ENCODE measurements around the gene ISCU. TPM values are rescaled to one million over a fixed set of nuclear protein-coding genes. Genes with fewer than 3 reads are reported as not detected.
"Not testable (repeated sequence)": the region's sequence is repeated elsewhere in the genome, so short reads cannot be mapped to it uniquely, and the experiment has no call there.

ISCU gene
- total and polyA plus RNA-seq, 9 donors = 77.4 to 106 (median 88.4) TPM

DNA sequence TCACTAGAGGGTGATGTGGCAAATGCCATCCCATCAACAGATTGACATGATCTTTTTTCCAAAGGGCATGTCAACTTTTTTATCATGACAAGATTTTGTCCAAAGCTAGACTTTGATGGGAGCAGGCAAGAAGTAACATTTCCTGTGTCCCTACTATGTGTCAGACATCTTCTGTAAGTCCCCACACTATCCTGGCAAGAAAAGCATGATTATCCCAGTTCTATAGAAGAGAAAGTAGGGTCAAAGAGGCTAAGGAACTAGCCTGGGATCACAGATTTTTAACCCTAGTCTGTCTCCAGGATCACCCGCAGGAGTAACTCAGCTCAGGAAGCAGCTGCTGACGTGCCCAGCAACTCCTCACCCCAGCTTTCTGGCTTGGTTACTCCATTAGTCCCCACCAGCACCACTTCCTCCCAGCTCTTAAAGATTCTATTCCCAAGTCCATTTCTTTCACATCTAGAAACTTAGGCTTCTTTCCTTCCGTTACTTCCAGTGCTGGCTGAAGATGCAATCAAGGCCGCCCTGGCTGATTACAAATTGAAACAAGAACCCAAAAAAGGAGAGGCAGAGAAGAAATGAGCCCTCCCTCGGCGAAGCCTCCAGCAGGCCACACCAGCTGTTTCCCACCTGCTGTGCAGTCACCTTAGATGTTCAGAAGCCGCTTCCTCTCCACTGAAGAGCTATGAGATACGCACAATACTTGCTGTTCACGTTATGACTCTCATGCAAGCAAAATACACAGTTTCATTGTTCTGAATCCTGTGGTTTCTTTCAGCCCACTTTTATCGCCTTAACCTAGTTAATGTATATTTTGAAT is 6.2 kb downstream of the ISCU start:
- Histone ChIP-seq H3K27ac (ENCODE audit: low read length) (peak overlapping the region; percentile 71), H3K9me3 (replicated peaks; ENCODE audit: control insufficient read depth, low read depth, low read length) (no peaks in the 10 kb centered on the region), H3K4me3 (ENCODE audit: low read length) (no peak overlapping the region), H3K27me3 (ENCODE audit: control insufficient read depth, insufficient read depth, low read length) (no peaks in the 10 kb centered on the region), H3K36me3 (ENCODE audit: control insufficient read depth, insufficient read depth, low read length) (peaks cover 55% of the 10 kb centered on the region), H3K4me1 (ENCODE audit: control insufficient read depth, insufficient read depth, low read length) (peaks cover 17% of the 10 kb centered on the region)
- DNase-seq = no peak
- 65% methylated on average over 7 of the region's 10 CpGs for WGBS (ENCODE audit: insufficient coverage)

GRCh38 chr12:108570743-108571608 is 8.6 kb downstream of the ISCU start:
- no peak overlapping the region for H3K4me3 ChIP-seq (ENCODE audit: low read length)
- no peaks in the 10 kb centered on the region for H3K9me3 ChIP-seq (replicated peaks; ENCODE audit: control insufficient read depth, low read depth, low read length)
- no peaks in the 10 kb centered on the region for H3K27me3 ChIP-seq (ENCODE audit: control insufficient read depth, insufficient read depth, low read length)
- no peak overlapping the region for H3K27ac ChIP-seq (ENCODE audit: low read length)
- peaks cover 13% of the 10 kb centered on the region for H3K4me1 ChIP-seq (ENCODE audit: control insufficient read depth, insufficient read depth, low read length)
- peaks cover 37% of the 10 kb centered on the region for H3K36me3 ChIP-seq (ENCODE audit: control insufficient read depth, insufficient read depth, low read length)
- WGBS (ENCODE audit: insufficient coverage) = 83% methylated on average over 1 of the region's 3 CpGs
- peak; percentile 68 for DNase-seq

DNA sequence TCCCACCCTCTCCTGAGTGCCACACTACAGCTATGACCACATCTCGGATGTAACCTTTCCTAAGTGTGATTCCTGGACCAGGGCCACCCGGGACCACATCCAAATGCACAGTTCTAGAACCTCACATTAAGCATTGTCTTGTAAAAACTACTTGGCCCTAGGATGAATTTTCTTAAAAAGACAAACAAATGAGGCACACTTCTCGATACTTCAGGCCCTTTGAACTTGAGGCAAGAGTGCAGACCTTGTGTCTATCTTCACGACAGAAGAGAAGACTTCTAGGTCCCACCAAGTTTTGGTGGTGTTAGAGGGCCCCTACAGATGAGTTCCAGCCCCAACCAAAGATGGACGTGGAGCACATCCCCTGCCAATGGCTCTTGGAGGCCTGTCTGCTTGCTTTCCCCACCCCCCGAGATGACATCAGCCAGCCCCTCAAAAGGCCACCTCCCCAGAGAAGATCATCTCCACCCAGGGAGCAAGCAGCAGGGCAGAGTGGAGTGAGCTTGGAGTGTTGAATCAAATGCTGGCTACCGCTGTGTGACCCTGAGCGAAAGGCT is 9.3 kb downstream of the ISCU start:
- no peak for DNase-seq
- Histone ChIP-seq H3K27ac (ENCODE audit: low read length) (no peak overlapping the region), H3K4me3 (ENCODE audit: low read length) (no peak overlapping the region), H3K36me3 (ENCODE audit: control insufficient read depth, insufficient read depth, low read length) (peaks cover 30% of the 10 kb centered on the region), H3K27me3 (ENCODE audit: control insufficient read depth, insufficient read depth, low read length) (no peaks in the 10 kb centered on the region), H3K4me1 (ENCODE audit: control insufficient read depth, insufficient read depth, low read length) (peaks cover 14% of the 10 kb centered on the region), H3K9me3 (replicated peaks; ENCODE audit: control insufficient read depth, low read depth, low read length) (no peaks in the 10 kb centered on the region)
- WGBS (ENCODE audit: insufficient coverage) = 75% methylated on average over 2 of the region's 8 CpGs

DNA sequence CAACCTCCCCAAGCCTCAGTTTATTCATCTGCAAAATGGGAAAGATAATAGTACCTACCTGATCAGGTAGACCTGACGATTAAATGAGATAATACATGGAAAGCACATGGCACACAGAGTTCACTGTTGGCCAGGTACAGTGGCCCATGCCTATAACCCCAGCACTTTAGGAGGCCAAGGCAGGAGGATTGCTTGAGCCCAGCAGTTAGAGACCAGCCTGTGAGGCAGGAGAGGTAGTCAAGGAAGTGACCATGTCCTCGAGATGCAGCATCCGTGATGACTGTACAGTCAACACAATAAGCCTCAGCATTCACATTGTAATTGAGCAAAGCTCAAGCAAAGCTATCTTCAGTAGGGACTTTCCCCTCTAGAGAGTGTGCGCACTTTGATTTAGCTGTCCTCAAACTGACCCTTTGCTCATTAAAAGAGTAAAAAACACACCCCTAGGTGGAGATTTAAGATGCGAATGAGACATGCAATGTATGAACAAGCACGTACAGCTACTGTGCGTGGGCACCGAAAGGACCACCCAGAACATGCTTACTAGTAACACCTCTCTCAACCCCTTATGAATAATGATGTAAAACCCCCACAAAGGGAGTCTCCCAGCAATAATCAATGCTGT is 9.9 kb downstream of the ISCU start:
- H3K9me3 ChIP-seq (replicated peaks; ENCODE audit: control insufficient read depth, low read depth, low read length) = no peaks in the 10 kb centered on the region
- 82% methylated on average over 5 of the region's 8 CpGs for WGBS (ENCODE audit: insufficient coverage)

GRCh38 chr12:108573317-108573716 is 10.9 kb downstream of the ISCU start:
- Histone ChIP-seq H3K9me3 (replicated peaks; ENCODE audit: control insufficient read depth, low read depth, low read length) (no peaks in the 10 kb centered on the region), H3K27ac (ENCODE audit: low read length) (no peak overlapping the region), H3K36me3 (ENCODE audit: control insufficient read depth, insufficient read depth, low read length) (peaks cover 14% of the 10 kb centered on the region), H3K4me1 (ENCODE audit: control insufficient read depth, insufficient read depth, low read length) (peaks cover 15% of the 10 kb centered on the region), H3K4me3 (ENCODE audit: low read length) (no peak overlapping the region), H3K27me3 (ENCODE audit: control insufficient read depth, insufficient read depth, low read length) (no peaks in the 10 kb centered on the region)
- WGBS (ENCODE audit: insufficient coverage) = no CpG with 5 or more reads among the region's 2 CpGs
- DNase-seq = no peak

More for the DNA sequence above, 9.9 kb downstream of the ISCU start:
- peaks cover 17% of the 10 kb centered on the region for H3K4me1 ChIP-seq (ENCODE audit: control insufficient read depth, insufficient read depth, low read length)
- no peak overlapping the region for H3K4me3 ChIP-seq (ENCODE audit: low read length)
- no peaks in the 10 kb centered on the region for H3K27me3 ChIP-seq (ENCODE audit: control insufficient read depth, insufficient read depth, low read length)
- peaks cover 24% of the 10 kb centered on the region for H3K36me3 ChIP-seq (ENCODE audit: control insufficient read depth, insufficient read depth, low read length)
- DNase-seq = no peak
- no peak overlapping the region for H3K27ac ChIP-seq (ENCODE audit: low read length)

DNA sequence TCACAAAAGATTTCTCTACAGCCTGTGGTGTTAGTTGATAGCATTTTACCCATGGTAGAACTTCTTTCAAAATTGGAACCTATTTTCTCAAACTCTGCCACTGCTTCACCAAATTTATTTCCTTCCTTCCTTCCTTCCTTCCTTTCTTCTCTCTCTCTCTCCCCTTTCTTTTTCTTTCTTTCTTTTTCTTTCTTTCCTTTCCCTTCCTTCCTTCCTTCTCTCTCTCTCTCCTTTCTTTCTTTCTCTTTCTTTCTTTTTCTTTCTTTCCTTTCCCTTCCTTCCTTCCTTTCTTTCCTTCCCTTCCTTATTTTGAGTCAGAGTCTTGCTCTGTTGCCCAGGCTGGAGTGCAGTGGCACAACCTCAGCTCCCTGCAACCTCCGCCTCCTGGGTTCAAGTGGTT is 11.9 kb downstream of the ISCU start:
- 100% methylated on average over 1 of the region's 1 CpG for WGBS (ENCODE audit: insufficient coverage)
- not testable (repeated sequence) for H3K36me3 ChIP-seq (ENCODE audit: control insufficient read depth, insufficient read depth, low read length); H3K27ac ChIP-seq (ENCODE audit: low read length); H3K9me3 ChIP-seq (replicated peaks; ENCODE audit: control insufficient read depth, low read depth, low read length); H3K27me3 ChIP-seq (ENCODE audit: control insufficient read depth, insufficient read depth, low read length); DNase-seq; H3K4me3 ChIP-seq (ENCODE audit: low read length)
- peaks cover 12% of the 10 kb centered on the region for H3K4me1 ChIP-seq (ENCODE audit: control insufficient read depth, insufficient read depth, low read length)

DNA sequence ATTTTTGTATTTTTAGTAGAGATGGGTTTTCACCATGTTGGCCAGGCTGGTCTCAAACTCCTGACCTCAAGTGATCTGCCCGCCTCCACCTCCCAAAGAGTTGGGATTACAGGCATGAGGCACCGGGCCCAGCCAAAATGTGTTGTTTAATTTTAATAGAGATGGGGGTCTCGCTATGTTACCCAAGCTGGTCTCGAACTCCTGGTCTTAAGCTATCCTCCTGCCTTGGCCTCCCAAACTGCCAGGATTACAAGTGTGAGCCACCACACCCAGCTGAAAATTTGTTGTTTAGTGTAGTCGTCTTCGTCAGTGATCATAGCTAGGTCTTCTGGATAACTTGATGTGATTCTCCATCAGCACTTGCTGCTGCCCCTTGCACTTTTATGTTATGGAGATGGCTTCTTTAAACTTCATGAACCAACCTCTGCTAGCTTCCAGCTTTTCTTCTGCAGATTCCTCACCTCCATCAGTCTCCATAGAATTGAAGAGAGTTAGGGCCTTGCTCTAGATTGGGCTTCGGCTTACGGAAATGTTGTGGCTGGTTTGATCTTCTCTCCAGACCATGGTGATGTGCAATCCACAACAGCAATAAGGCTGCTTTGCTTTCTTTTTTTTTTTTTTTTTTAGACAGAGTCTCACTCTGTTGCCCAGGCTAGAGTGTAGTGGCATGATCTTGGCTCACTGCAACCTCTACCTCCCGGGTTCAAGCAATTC is 13.0 kb downstream of the ISCU start:
- H3K27ac ChIP-seq (ENCODE audit: low read length) = no peak overlapping the region
- WGBS (ENCODE audit: insufficient coverage) = 80% methylated on average over 1 of the region's 9 CpGs

GRCh38 chr12:108576660-108577234 is 14.4 kb downstream of the ISCU start:
- DNase-seq = peak; percentile 48
- no peak overlapping the region for H3K4me3 ChIP-seq (ENCODE audit: low read length)
- H3K4me1 ChIP-seq (ENCODE audit: control insufficient read depth, insufficient read depth, low read length) = peaks cover 14% of the 10 kb centered on the region
- no peaks in the 10 kb centered on the region for H3K27me3 ChIP-seq (ENCODE audit: control insufficient read depth, insufficient read depth, low read length)
- no peaks in the 10 kb centered on the region for H3K36me3 ChIP-seq (ENCODE audit: control insufficient read depth, insufficient read depth, low read length)
- no peaks in the 10 kb centered on the region for H3K9me3 ChIP-seq (replicated peaks; ENCODE audit: control insufficient read depth, low read depth, low read length)
- H3K27ac ChIP-seq (ENCODE audit: low read length) = no peak overlapping the region
- 67% methylated on average over 5 of the region's 6 CpGs for WGBS (ENCODE audit: insufficient coverage)

More for the DNA sequence above, 13.0 kb downstream of the ISCU start:
- DNase-seq = no peak
- H3K4me3 ChIP-seq (ENCODE audit: low read length) = no peak overlapping the region
- H3K36me3 ChIP-seq (ENCODE audit: control insufficient read depth, insufficient read depth, low read length) = no peaks in the 10 kb centered on the region
- peaks cover 13% of the 10 kb centered on the region for H3K4me1 ChIP-seq (ENCODE audit: control insufficient read depth, insufficient read depth, low read length)
- H3K27me3 ChIP-seq (ENCODE audit: control insufficient read depth, insufficient read depth, low read length) = no peaks in the 10 kb centered on the region
- no peaks in the 10 kb centered on the region for H3K9me3 ChIP-seq (replicated peaks; ENCODE audit: control insufficient read depth, low read depth, low read length)

GRCh38 chr12:108577458-108577857 is 15.1 kb downstream of the ISCU start:
- no peaks in the 10 kb centered on the region for H3K27me3 ChIP-seq (ENCODE audit: control insufficient read depth, insufficient read depth, low read length)
- DNase-seq = no peak
- H3K4me3 ChIP-seq (ENCODE audit: low read length) = no peak overlapping the region
- no peaks in the 10 kb centered on the region for H3K9me3 ChIP-seq (replicated peaks; ENCODE audit: control insufficient read depth, low read depth, low read length)
- H3K27ac ChIP-seq (ENCODE audit: low read length) = no peak overlapping the region
- no peaks in the 10 kb centered on the region for H3K36me3 ChIP-seq (ENCODE audit: control insufficient read depth, insufficient read depth, low read length)
- peaks cover 18% of the 10 kb centered on the region for H3K4me1 ChIP-seq (ENCODE audit: control insufficient read depth, insufficient read depth, low read length)

Measured in muscle of leg (tissue), 11 donors.